ENCODE measurements around the gene KYNU. TPM values are rescaled to one million over a fixed set of nuclear protein-coding genes. Genes with fewer than 3 reads are reported as not detected.

KYNU gene
- total and polyA plus RNA-seq, 2 of the 13 experiments (the other 11 are each of a cell fraction or from before 2014, with no cell fraction given): 21.9 to 68.6 TPM

GRCh38 chr2:142872882-142873724 lies 4.4 kb upstream of the KYNU start (continued):
- TF ChIP-seq CREB1 (IDR thresholded peaks at IDR 0.05) (peak; percentile 73; the same call in 1 of the 2 replicates), CREB1 (CRISPR knock-in tag; IDR thresholded peaks at IDR 0.05) (peak; percentile 83), KAT8 (CRISPR knock-in tag; IDR thresholded peaks at IDR 0.05) (0 out of 2 replicates have a peak, but pooled peaks have one; percentile 32), TCF7 (IDR thresholded peaks at IDR 0.05; ENCODE audit: low read depth) (no peak), SNAPC2 (CRISPR knock-in tag; IDR thresholded peaks at IDR 0.05) (no peak), ZNF75D (CRISPR knock-in tag; IDR thresholded peaks at IDR 0.05; ENCODE audit: borderline replicate concordance) (no peak), ZKSCAN5 (CRISPR knock-in tag; IDR thresholded peaks at IDR 0.05) (no peak), SMYD3 (CRISPR knock-in tag; IDR thresholded peaks at IDR 0.05) (no peak), ZNF121 (CRISPR knock-in tag; IDR thresholded peaks at IDR 0.05) (no peak), ZNF605 (CRISPR knock-in tag; IDR thresholded peaks at IDR 0.05) (no peak), ZMYM2 (CRISPR knock-in tag; IDR thresholded peaks at IDR 0.05) (no peak), SCMH1 (CRISPR knock-in tag; IDR thresholded peaks at IDR 0.05; ENCODE audit: borderline replicate concordance) (no peak), HNRNPK (IDR thresholded peaks at IDR 0.05; ENCODE audit: low read depth, low read length, poor library complexity, severe bottlenecking) (no peak), ZSCAN31 (CRISPR knock-in tag; IDR thresholded peaks at IDR 0.05; ENCODE audit: low read depth) (no peak), SP5 (CRISPR knock-in tag; IDR thresholded peaks at IDR 0.05; ENCODE audit: borderline replicate concordance, low read depth) (no peak), POLR2G (IDR thresholded peaks at IDR 0.05; ENCODE audit: low read depth, low read length) (no peak), SAFB2 (CRISPR knock-in tag; IDR thresholded peaks at IDR 0.05; ENCODE audit: borderline replicate concordance, low read depth) (no peak), SOX6 (IDR thresholded peaks at IDR 0.05) (no peak), SOX6 (CRISPR knock-in tag; IDR thresholded peaks at IDR 0.05) (no peak), CBFB (CRISPR knock-in tag; IDR thresholded peaks at IDR 0.05) (no peak), ZMAT5 (CRISPR knock-in tag; IDR thresholded peaks at IDR 0.05; ENCODE audit: borderline replicate concordance, low read depth) (no peak), ZNF740 (CRISPR knock-in tag; IDR thresholded peaks at IDR 0.05) (no peak)
- TF ChIP-seq, protein P1, sequence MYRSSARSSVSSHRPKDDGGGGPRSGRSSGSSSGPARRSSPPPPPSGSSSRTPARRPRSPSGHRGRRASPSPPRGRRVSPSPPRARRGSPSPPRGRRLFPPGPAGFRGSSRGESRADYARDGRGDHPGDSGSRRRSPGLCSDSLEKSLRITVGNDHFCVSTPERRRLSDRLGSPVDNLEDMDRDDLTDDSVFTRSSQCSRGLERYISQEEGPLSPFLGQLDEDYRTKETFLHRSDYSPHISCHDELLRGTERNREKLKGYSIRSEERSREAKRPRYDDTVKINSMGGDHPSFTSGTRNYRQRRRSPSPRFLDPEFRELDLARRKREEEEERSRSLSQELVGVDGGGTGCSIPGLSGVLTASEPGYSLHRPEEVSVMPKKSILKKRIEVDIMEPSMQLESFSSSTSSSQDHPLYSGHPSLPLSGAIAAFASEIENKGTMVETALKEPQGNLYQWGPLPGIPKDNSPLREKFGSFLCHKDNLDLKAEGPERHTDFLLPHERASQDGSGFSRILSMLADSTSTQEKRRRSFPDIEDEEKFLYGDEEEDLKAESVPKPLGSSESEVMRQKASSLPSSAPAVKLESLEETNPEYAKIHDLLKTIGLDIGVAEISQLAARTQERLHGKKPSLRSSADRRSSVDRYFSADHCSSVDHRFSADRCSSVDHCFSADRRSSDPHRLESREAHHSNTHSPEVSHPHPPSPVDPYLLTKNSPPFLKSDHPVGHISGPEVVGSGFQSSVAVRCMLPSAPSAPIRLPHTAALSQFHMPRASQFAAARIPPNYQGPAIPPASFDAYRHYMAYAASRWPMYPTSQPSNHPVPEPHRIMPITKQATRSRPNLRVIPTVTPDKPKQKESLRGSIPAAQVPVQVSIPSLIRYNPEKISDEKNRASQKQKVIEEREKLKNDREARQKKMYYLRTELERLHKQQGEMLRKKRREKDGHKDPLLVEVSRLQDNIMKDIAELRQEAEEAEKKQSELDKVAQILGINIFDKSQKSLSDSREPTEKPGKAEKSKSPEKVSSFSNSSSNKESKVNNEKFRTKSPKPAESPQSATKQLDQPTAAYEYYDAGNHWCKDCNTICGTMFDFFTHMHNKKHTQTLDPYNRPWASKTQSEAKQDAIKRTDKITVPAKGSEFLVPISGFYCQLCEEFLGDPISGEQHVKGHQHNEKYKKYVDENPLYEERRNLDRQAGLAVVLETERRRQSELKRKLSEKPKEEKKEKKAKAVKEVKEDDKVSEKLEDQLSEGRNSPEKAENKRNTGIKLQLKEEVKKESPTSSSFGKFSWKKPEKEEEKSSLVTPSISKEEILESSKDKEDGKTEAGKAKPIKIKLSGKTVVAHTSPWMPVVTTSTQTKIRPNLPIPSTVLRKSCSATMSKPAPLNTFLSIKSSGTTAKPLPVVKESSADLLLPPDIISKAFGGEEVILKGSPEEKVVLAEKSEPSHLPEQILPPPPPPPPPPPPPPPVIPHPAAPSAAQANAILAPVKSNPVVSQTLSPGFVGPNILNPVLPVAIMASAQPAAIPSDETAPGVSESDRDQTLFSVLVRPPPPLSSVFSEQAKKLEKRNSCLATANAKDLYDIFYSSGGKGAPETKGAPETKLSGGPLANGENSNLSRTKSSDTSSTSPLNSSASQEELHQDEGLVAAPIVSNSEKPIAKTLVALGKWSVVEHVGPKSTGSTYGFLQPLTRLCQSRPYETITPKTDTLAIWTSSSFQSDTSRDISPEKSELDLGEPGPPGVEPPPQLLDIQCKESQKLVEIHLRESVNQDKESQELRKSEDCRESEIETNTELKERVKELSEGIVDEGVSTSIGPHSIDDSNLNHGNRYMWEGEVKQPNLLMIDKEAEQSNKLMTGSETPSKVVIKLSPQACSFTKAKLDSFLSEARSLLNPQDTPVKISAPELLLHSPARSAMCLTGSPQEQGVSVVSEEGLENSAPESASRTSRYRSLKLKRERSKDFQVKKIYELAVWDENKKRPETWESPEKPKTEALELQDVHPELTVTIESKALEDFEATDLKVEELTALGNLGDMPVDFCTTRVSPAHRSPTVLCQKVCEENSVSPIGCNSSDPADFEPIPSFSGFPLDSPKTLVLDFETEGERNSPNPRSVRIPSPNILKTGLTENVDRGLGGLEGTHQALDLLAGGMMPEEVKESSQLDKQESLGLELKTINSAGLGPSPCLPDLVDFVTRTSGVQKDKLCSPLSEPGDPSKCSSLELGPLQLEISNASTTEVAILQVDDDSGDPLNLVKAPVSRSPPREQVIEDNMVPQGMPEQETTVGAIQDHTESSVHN (CRISPR knock-in tag; IDR thresholded peaks at IDR 0.05): no peak

Data from HepG2 (cell line).